ENCODE measurements around the gene PIGC. TPM values are rescaled to one million over a fixed set of nuclear protein-coding genes. Genes with fewer than 3 reads are reported as not detected.

The PIGC gene
- total and polyA plus RNA-seq, 10 of the 15 experiments (the other 5 are each of a cell fraction or from before 2014, with no cell fraction given), result 11.0 to 37.3 (median 19.6) TPM

DNA sequence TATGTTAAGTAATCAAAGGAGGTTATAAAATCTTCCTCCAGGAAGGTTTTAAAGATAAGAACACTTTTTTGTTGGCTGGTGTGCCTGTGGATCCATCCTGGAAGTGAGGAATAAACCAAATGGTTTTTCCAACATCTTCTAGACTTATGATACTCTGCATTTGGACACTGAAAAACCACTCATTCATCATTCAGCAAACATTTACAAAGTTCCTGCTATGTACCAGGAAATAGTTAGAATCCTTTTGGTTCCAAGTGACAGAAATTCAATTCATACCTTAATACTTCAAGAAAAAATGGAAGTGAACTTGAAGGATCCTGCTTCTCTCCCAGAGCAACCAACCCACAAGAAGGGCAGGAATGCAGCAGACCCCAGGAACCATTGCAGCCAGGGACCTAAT is 39.6 kb upstream of the PIGC start:
- H3K79me2 ChIP-seq (ENCODE audit: control insufficient read depth, insufficient read depth, low read length), result no peaks in the 10 kb centered on the region
- no peaks in the 10 kb centered on the region for H3K27me3 ChIP-seq (replicated peaks in 1 of 2; ENCODE audit: control insufficient read depth in 2 of 2, insufficient read depth in 2 of 2, low read length in 1 of 2)
- FAIRE-seq (no peak), DNase-seq (ENCODE audit: low read depth, low spot score) (no peak), ATAC-seq (no peak)
- RAD21 ChIA-PET (ENCODE audit: unreplicated experiment), result no interaction called here
- H3K9ac ChIP-seq (ENCODE audit: control insufficient read depth, insufficient read depth, low read length), result no peak overlapping the region
- no peak overlapping the region for H3K4me3 ChIP-seq
- SMC1A ChIA-PET (ENCODE audit: uncharacterized antibody, unreplicated experiment), result no interaction called here
- no TSS peak for BruUV-seq (replicated peaks)
- in situ Hi-C loops (cut with MboI), result no loop called here
- no peaks in the 10 kb centered on the region for H3K36me3 ChIP-seq (ENCODE audit: control insufficient read depth in 2 of 2, insufficient read depth in 2 of 2, low read length in 1 of 2)
- intact Hi-C loops (cut with micrococcal nuclease; ENCODE audit: unreplicated experiment), result no loop called here
- H3K9me3 ChIP-seq (replicated peaks; ENCODE audit: control insufficient read depth, insufficient read depth, low read length), result no peaks in the 10 kb centered on the region
- CTCF ChIA-PET, result no interaction called here
- no peaks in the 10 kb centered on the region for H4K20me1 ChIP-seq (ENCODE audit: control insufficient read depth, insufficient read depth)
- no peak overlapping the region for H3K27ac ChIP-seq (ENCODE audit: control insufficient read depth, insufficient read depth)
- H2AFZ ChIP-seq (ENCODE audit: control insufficient read depth, low read depth, low read length), result no peak overlapping the region
- H3K4me1 ChIP-seq (ENCODE audit: control insufficient read depth, insufficient read depth, low read length), result no peaks in the 10 kb centered on the region
- H3K4me2 ChIP-seq (ENCODE audit: control insufficient read depth, insufficient read depth), result no peak overlapping the region
- POLR2A ChIA-PET, result no interaction called here
- TF ChIP-seq, protein P1, sequence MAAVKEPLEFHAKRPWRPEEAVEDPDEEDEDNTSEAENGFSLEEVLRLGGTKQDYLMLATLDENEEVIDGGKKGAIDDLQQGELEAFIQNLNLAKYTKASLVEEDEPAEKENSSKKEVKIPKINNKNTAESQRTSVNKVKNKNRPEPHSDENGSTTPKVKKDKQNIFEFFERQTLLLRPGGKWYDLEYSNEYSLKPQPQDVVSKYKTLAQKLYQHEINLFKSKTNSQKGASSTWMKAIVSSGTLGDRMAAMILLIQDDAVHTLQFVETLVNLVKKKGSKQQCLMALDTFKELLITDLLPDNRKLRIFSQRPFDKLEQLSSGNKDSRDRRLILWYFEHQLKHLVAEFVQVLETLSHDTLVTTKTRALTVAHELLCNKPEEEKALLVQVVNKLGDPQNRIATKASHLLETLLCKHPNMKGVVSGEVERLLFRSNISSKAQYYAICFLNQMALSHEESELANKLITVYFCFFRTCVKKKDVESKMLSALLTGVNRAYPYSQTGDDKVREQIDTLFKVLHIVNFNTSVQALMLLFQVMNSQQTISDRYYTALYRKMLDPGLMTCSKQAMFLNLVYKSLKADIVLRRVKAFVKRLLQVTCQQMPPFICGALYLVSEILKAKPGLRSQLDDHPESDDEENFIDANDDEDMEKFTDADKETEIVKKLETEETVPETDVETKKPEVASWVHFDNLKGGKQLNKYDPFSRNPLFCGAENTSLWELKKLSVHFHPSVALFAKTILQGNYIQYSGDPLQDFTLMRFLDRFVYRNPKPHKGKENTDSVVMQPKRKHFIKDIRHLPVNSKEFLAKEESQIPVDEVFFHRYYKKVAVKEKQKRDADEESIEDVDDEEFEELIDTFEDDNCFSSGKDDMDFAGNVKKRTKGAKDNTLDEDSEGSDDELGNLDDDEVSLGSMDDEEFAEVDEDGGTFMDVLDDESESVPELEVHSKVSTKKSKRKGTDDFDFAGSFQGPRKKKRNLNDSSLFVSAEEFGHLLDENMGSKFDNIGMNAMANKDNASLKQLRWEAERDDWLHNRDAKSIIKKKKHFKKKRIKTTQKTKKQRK (IDR thresholded peaks at IDR 0.05; ENCODE audit: low read depth, low read length), result no peak
- no peak for TF ChIP-seq POLR2AphosphoS2 (IDR thresholded peaks at IDR 0.05; ENCODE audit: low read depth, low read length)
- no peak for TF ChIP-seq ETV6 (conservative IDR thresholded peaks at IDR 0.05 in 1 of 2, IDR thresholded peaks at IDR 0.05 in 1 of 2; ENCODE audit: borderline replicate concordance in 1 of 2, low read depth in 1 of 2)
- TF ChIP-seq IKZF1 (conservative IDR thresholded peaks at IDR 0.05), result no peak
- TF ChIP-seq KDM1A (IDR thresholded peaks at IDR 0.05; ENCODE audit: borderline replicate concordance), result no peak
- TF ChIP-seq, protein P2, sequence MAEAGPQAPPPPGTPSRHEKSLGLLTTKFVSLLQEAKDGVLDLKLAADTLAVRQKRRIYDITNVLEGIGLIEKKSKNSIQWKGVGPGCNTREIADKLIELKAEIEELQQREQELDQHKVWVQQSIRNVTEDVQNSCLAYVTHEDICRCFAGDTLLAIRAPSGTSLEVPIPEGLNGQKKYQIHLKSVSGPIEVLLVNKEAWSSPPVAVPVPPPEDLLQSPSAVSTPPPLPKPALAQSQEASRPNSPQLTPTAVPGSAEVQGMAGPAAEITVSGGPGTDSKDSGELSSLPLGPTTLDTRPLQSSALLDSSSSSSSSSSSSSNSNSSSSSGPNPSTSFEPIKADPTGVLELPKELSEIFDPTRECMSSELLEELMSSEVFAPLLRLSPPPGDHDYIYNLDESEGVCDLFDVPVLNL (IDR thresholded peaks at IDR 0.05; ENCODE audit: low read depth, low read length), result no peak
- no peak for TF ChIP-seq KLF5 (IDR thresholded peaks at IDR 0.05; ENCODE audit: partially characterized antibody)
- TF ChIP-seq NR2C2 (IDR thresholded peaks at IDR 0.05; ENCODE audit: borderline replicate concordance, control insufficient read depth, insufficient read length, low read depth), result no peak
- TF ChIP-seq, protein P3, sequence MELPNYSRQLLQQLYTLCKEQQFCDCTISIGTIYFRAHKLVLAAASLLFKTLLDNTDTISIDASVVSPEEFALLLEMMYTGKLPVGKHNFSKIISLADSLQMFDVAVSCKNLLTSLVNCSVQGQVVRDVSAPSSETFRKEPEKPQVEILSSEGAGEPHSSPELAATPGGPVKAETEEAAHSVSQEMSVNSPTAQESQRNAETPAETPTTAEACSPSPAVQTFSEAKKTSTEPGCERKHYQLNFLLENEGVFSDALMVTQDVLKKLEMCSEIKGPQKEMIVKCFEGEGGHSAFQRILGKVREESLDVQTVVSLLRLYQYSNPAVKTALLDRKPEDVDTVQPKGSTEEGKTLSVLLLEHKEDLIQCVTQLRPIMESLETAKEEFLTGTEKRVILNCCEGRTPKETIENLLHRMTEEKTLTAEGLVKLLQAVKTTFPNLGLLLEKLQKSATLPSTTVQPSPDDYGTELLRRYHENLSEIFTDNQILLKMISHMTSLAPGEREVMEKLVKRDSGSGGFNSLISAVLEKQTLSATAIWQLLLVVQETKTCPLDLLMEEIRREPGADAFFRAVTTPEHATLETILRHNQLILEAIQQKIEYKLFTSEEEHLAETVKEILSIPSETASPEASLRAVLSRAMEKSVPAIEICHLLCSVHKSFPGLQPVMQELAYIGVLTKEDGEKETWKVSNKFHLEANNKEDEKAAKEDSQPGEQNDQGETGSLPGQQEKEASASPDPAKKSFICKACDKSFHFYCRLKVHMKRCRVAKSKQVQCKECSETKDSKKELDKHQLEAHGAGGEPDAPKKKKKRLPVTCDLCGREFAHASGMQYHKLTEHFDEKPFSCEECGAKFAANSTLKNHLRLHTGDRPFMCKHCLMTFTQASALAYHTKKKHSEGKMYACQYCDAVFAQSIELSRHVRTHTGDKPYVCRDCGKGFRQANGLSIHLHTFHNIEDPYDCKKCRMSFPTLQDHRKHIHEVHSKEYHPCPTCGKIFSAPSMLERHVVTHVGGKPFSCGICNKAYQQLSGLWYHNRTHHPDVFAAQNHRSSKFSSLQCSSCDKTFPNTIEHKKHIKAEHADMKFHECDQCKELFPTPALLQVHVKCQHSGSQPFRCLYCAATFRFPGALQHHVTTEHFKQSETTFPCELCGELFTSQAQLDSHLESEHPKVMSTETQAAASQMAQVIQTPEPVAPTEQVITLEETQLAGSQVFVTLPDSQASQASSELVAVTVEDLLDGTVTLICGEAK (IDR thresholded peaks at IDR 0.05; ENCODE audit: borderline replicate concordance), result no peak
- TF ChIP-seq, protein P4, sequence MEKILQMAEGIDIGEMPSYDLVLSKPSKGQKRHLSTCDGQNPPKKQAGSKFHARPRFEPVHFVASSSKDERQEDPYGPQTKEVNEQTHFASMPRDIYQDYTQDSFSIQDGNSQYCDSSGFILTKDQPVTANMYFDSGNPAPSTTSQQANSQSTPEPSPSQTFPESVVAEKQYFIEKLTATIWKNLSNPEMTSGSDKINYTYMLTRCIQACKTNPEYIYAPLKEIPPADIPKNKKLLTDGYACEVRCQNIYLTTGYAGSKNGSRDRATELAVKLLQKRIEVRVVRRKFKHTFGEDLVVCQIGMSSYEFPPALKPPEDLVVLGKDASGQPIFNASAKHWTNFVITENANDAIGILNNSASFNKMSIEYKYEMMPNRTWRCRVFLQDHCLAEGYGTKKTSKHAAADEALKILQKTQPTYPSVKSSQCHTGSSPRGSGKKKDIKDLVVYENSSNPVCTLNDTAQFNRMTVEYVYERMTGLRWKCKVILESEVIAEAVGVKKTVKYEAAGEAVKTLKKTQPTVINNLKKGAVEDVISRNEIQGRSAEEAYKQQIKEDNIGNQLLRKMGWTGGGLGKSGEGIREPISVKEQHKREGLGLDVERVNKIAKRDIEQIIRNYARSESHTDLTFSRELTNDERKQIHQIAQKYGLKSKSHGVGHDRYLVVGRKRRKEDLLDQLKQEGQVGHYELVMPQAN (conservative IDR thresholded peaks at IDR 0.05), result no peak

All from GM12878 (cell line).